ENCODE data around the gene TEX22. TPM values are rescaled to one million over a fixed set of nuclear protein-coding genes. Genes with fewer than 3 reads are reported as not detected.

The TEX22 gene
- total and polyA plus RNA-seq, 11 donors = 0.06 to 1.8 (median 0.60) TPM; not detected in 3

GRCh38 chr14:105412771-105413543 is 14.6 kb downstream of the TEX22 start:
- ATAC-seq (no peak), DNase-seq (no peak)
- Histone ChIP-seq H3K27me3 (peaks cover 0 to 29% (median 0%) of the 10 kb centered on the region in 9 donors), H3K4me3 (no peak overlapping the region), H3K27ac (no peak overlapping the region), H3K36me3 (no peaks in the 10 kb centered on the region), H3K4me1 (peaks cover 0 to 32% (median 18%) of the 10 kb centered on the region in 12 donors), H3K9me3 (no peaks in the 10 kb centered on the region)
- intact Hi-C loops (cut with DNase I) = loop anchor here in 1 of 10 donors (10.0 kb wide), 1 partner anchor 72 kb away; the partner anchor contains the start of gene CRIP1
- 77 to 83% (median 78%) methylated on average over 7 to 8 of the region's 8 CpGs for WGBS, 4 donors
- TF ChIP-seq POLR2A (IDR thresholded peaks at IDR 0.05) = no peak

- Histone ChIP-seq H3K4me1 (peaks cover 0 to 33% (median 18%) of the 10 kb centered on the region in 12 donors), H3K36me3 (no peaks in the 10 kb centered on the region), H3K27me3 (peaks cover 0 to 29% (median 0%) of the 10 kb centered on the region in 9 donors), H3K27ac (peak overlapping the region in 1 of 12 donors; percentile 77), H3K4me3 (no peak overlapping the region), H3K9me3 (no peaks in the 10 kb centered on the region)
- ATAC-seq (peak; percentile 14 to 74 (median 32)), DNase-seq (peak in 1 of 5 donors; percentile 68)
- WGBS, 4 donors = 60 to 73% (median 62%) methylated on average over 2 of the region's 2 CpGs
- no peak for TF ChIP-seq POLR2A (IDR thresholded peaks at IDR 0.05)
- no peak for TF ChIP-seq CTCF (IDR thresholded peaks at IDR 0.05)
- intact Hi-C loops (cut with DNase I) = loop anchor here in 1 of 10 donors (10.0 kb wide), 1 partner anchor 71 kb away; the partner anchor contains the start of gene CRIP1
Measured at GRCh38 chr14:105413544-105413886, 15.2 kb downstream of the TEX22 start.

- peaks cover 0 to 29% (median 0%) of the 10 kb centered on the region in 9 donors for H3K27me3 ChIP-seq
- ATAC-seq = peak; percentile 49 to 87 (median 80)
- 10 to 19% (median 14%) methylated on average over 52 to 79 of the region's 79 CpGs for WGBS, 4 donors
- DNase-seq = peak; percentile 83 to 92 (median 84)
- H3K27ac ChIP-seq = peak overlapping the region in 11 of 12 donors; percentile 66 to 87 (median 80)
- TF ChIP-seq CTCF (IDR thresholded peaks at IDR 0.05) = peak; percentile 47 to 91 (median 78)
- peak in 1 of 2 donors; percentile 41 for TF ChIP-seq POLR2A (IDR thresholded peaks at IDR 0.05)
- intact Hi-C loops (cut with DNase I) = loop anchor here in 2 of 10 donors (2.0 to 10.0 kb wide), 2 partner anchors 16 to 70 kb away; partner anchors contain the start of genes CRIP1 (in 1 of the 2) and TEX22 (in 1 of the 2)
- no peaks in the 10 kb centered on the region for H3K36me3 ChIP-seq
- H3K4me3 ChIP-seq = peak overlapping the region; percentile 5 to 69 (median 58)
- no peaks in the 10 kb centered on the region for H3K9me3 ChIP-seq
- peaks cover 0 to 43% (median 24%) of the 10 kb centered on the region in 12 donors for H3K4me1 ChIP-seq
Measured at GRCh38 chr14:105414456-105415371, 16.4 kb downstream of the TEX22 start.
